KMS-11 (cell line): Measurements from ENCODE around the gene ZP4.

Source experiments
- H2AFZ ChIP-seq: fragments of 200-600 bp; sonication (generic); 2 replicates; pipeline ENCODE4 v1.6.1; 2016; ENCODE audit warnings: antibody characterized with exemption, mixed run types, low read depth
- H3K27ac ChIP-seq: fragments of 200-600 bp; sonication (generic); 2 replicates; pipeline ENCODE4 v1.6.1; 2016; ENCODE audit warnings: mild to moderate bottlenecking, mixed run types
- H3K27me3 ChIP-seq: fragments of 200-600 bp; sonication (generic); 2 replicates; pipeline ENCODE4 v1.6.1; 2017; ENCODE audit warnings: mild to moderate bottlenecking, low read depth, mixed run types, moderate library complexity; ENCODE audit not compliant: insufficient read depth
- H3K36me3 ChIP-seq: fragments of 200-600 bp; sonication (generic); 2 replicates; pipeline ENCODE4 v1.6.1; 2017; ENCODE audit warnings: mild to moderate bottlenecking, mixed run types; ENCODE audit not compliant: insufficient read depth
- H3K4me1 ChIP-seq: fragments of 200-600 bp; sonication (generic); 2 replicates; pipeline ENCODE4 v1.6.1; 2016; ENCODE audit warnings: mild to moderate bottlenecking, low read depth, mixed run types; ENCODE audit not compliant: poor library complexity, severe bottlenecking
- H3K4me2 ChIP-seq: fragments of 200-600 bp; sonication (generic); 2 replicates; pipeline ENCODE4 v1.7.0; 2016; ENCODE audit warnings: mild to moderate bottlenecking, mixed run types
- H3K4me3 ChIP-seq: fragments of 200-600 bp; sonication (generic); IDR thresholded peaks from 2 replicates; pipeline ENCODE4 v1.6.1; 2017; ENCODE audit warnings: low read depth, low read length, mixed read lengths; ENCODE audit not compliant: insufficient read depth
- H3K79me2 ChIP-seq: fragments of 200-600 bp; sonication (generic); 2 replicates; pipeline ENCODE4 v1.6.1; 2016; ENCODE audit warnings: low read depth, mixed run types; ENCODE audit not compliant: insufficient read depth
- H3K9ac ChIP-seq: fragments of 200-600 bp; sonication (generic); 2 replicates; pipeline ENCODE4 v1.6.1; 2016; ENCODE audit warnings: mild to moderate bottlenecking, mixed run types
- H4K20me1 ChIP-seq: fragments of 200-600 bp; sonication (generic); 2 replicates; pipeline ENCODE4 v1.6.1; 2016; ENCODE audit warnings: mild to moderate bottlenecking, mixed run types; ENCODE audit not compliant: insufficient read depth
- CTCF ChIP-seq: fragments of 200-600 bp; sonication (generic); conservative IDR thresholded peaks from 2 replicates; pipeline ENCODE4 v1.6.1; 2017; ENCODE audit warnings: low read depth, mild to moderate bottlenecking, antibody characterized with exemption, low read length, moderate library complexity, mixed read lengths

ZP4 gene

GRCh38 chr1:237888143-237888542, 2.6 kb downstream of the ZP4 start:
- Histone ChIP-seq H3K27me3 (no peaks in the 10 kb centered on the region), H3K4me3 (no peak overlapping the region), H3K4me1 (no peaks in the 10 kb centered on the region), H3K9ac (no peak overlapping the region), H3K4me2 (no peak overlapping the region), H3K27ac (no peak overlapping the region), H4K20me1 (no peaks in the 10 kb centered on the region), H2AFZ (no peak overlapping the region), H3K79me2 (no peaks in the 10 kb centered on the region), H3K36me3 (no peaks in the 10 kb centered on the region)
- no peak for TF ChIP-seq CTCF

- Histone ChIP-seq H2AFZ (no peak overlapping the region), H3K9ac (no peak overlapping the region), H3K27ac (no peak overlapping the region), H3K4me1 (no peaks in the 10 kb centered on the region), H3K27me3 (no peaks in the 10 kb centered on the region), H3K4me3 (no peak overlapping the region), H3K79me2 (no peaks in the 10 kb centered on the region), H3K36me3 (no peaks in the 10 kb centered on the region), H3K4me2 (no peak overlapping the region), H4K20me1 (no peaks in the 10 kb centered on the region)
- no peak for TF ChIP-seq CTCF
These were observed 3.2 kb downstream of the ZP4 start for GRCh38 chr1:237887542-237887941.

GRCh38 chr1:237884237-237884636, 6.5 kb downstream of the ZP4 start:
- peaks cover 2% of the 10 kb centered on the region for H3K4me1 ChIP-seq

GRCh38 chr1:237879195-237879594, 11.5 kb downstream of the ZP4 start:
- Histone ChIP-seq H3K36me3 (no peaks in the 10 kb centered on the region), H2AFZ (no peak overlapping the region), H4K20me1 (no peaks in the 10 kb centered on the region), H3K9ac (no peak overlapping the region), H3K4me2 (no peak overlapping the region), H3K27ac (no peak overlapping the region), H3K4me1 (peaks cover 4% of the 10 kb centered on the region), H3K4me3 (no peak overlapping the region), H3K27me3 (no peaks in the 10 kb centered on the region), H3K79me2 (no peaks in the 10 kb centered on the region)
- TF ChIP-seq CTCF: no peak

More at GRCh38 chr1:237884237-237884636, 6.5 kb downstream of the ZP4 start:
- Histone ChIP-seq H3K27me3 (no peaks in the 10 kb centered on the region), H3K9ac (no peak overlapping the region), H2AFZ (no peak overlapping the region), H3K4me3 (no peak overlapping the region), H3K79me2 (no peaks in the 10 kb centered on the region), H3K4me2 (no peak overlapping the region), H4K20me1 (no peaks in the 10 kb centered on the region), H3K36me3 (no peaks in the 10 kb centered on the region), H3K27ac (no peak overlapping the region)
- no peak for TF ChIP-seq CTCF
